B cell (primary cell): ENCODE measurements around the gene RNF112.

ENCODE experiments used
- CTCF ChIP-seq: fragments of 200-600 bp; IDR thresholded peaks from one replicate; pipeline ENCODE4 v1.8.0; 2022; ENCODE audit warnings: antibody characterized with exemption, mild to moderate bottlenecking
- EZH2 ChIP-seq: IDR thresholded peaks from 2 replicates; pipeline ENCODE4 v1.6.1; 2012; ENCODE audit warnings: borderline replicate concordance, low read depth, mild to moderate bottlenecking, moderate library complexity, low read length; ENCODE audit not compliant: insufficient read depth, poor library complexity, severe bottlenecking

GRCh38 chr17:19383681-19384470 lies 27.2 kb upstream of the RNF112 start:
- TF ChIP-seq CTCF: no peak
- TF ChIP-seq EZH2: no peak
